Ishikawa (cell line): Measurements from ENCODE around the gene MN1.

Source experiments
- CEBPB ChIP-seq: IDR thresholded peaks from 2 replicates; pipeline ENCODE4 v1.6.1; 2012
- CREB1 ChIP-seq: IDR thresholded peaks from 2 replicates; pipeline ENCODE4 v1.6.1; 2012; ENCODE audit warnings: low read depth
- EGR1 ChIP-seq: IDR thresholded peaks from 2 replicates; pipeline ENCODE4 v1.6.1; 2012
- EP300 ChIP-seq: IDR thresholded peaks from 2 replicates; pipeline ENCODE4 v1.6.1; 2012; ENCODE audit warnings: borderline replicate concordance
- FOXM1 ChIP-seq: IDR thresholded peaks from 2 replicates; pipeline ENCODE4 v1.6.1; 2012; ENCODE audit warnings: low read depth, borderline replicate concordance
- NFIC ChIP-seq: IDR thresholded peaks from 2 replicates; pipeline ENCODE4 v1.6.1; 2012
- RAD21 ChIP-seq: IDR thresholded peaks from 2 replicates; pipeline ENCODE4 v1.6.1; 2012; ENCODE audit warnings: low read depth
- TAF1 ChIP-seq: IDR thresholded peaks from 2 replicates; pipeline ENCODE4 v1.6.1; 2012; ENCODE audit warnings: low read depth, mild to moderate bottlenecking
- TCF12 ChIP-seq: IDR thresholded peaks from 2 replicates; pipeline ENCODE4 v1.6.1; 2012; ENCODE audit warnings: low read depth
- TEAD4 ChIP-seq: IDR thresholded peaks from 2 replicates; pipeline ENCODE4 v1.6.1; 2012
- YY1 ChIP-seq: IDR thresholded peaks from 2 replicates; pipeline ENCODE4 v1.6.1; 2012; ENCODE audit warnings: low read depth
- ZBTB7A ChIP-seq: IDR thresholded peaks from 2 replicates; pipeline ENCODE4 v1.6.1; 2012; ENCODE audit warnings: low read depth
- TF ChIP-seq, protein P1 (sequence below): IDR thresholded peaks from 2 replicates; pipeline ENCODE4 v1.6.1; 2012
- TF ChIP-seq, protein P2 (sequence below): IDR thresholded peaks from 2 replicates; pipeline ENCODE4 v1.6.1; 2012
- TF ChIP-seq, protein P3 (sequence below): IDR thresholded peaks from 2 replicates; pipeline ENCODE4 v1.6.1; 2012; ENCODE audit warnings: low read depth, mild to moderate bottlenecking

The MN1 gene

DNA sequence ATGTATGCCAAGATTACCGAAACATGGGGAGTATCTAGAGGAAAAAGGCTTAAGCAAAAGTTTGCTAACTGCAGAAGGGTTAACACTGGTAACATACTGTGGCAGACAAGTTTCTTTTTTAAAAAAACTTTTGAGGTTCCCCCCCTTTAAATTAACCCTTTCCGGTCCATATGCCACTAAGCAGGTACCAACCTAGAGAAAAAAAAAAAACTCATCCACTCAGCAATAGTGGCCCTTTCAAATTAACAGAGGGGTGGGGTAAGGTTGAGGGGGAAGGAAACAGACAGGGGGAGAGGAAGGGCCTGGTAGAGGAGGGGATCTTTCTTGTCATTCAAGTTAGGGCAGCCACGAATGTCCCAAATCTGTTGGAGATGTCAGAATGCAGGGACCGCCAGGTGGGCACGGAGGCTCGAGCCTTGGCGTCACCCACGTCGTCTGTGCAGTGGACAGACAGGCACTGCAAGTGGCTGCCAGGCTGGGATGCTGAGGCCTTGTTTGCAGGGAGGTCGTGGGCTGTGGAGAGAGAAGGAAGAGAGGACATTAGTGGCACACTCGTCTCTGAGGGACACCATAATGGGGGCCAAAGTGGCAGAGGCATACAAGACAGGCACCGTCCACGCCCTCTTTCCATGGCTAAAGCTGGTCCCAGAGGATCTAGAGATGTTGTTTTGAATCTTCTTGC, 50.8 kb downstream of the MN1 start:
- TF ChIP-seq NFIC (no peak), TEAD4 (no peak), TAF1 (no peak), EP300 (no peak)

DNA sequence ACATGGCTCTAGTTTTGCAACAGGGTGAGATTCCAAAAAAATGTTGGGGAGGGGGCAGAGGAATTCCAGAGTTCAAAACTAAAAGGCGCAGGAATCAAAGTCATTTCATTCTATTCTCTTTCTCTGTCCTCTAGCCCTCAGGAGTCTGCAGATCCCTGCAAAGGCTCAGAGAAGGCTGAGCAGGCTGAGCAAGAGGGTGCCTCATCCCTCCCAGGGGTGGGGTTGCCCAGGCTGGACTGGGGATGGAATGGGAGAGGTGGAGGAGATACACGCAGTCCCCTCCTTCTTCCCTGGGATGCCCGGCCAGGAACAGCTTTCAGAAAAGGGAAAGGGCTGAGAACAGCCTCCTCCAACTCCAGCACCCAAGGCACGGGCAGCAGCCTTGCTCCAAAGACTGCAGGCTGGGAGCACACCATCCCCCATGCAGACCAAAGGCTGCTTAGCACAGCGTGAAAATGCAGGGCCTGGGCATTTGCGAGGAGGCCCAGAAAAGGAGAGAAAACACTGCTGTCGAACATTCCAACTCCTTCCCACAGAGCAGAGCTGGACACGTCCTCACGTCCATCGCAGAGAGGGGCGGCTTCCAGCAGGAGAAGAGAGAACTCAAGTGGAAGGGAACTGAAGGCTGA, 51.8 kb downstream of the MN1 start:
- TF ChIP-seq YY1 (no peak), TCF12 (no peak), RAD21 (no peak), EP300 (no peak), ZBTB7A (no peak), FOXM1 (no peak), CEBPB (no peak), TAF1 (no peak)
- TF ChIP-seq, protein P1, sequence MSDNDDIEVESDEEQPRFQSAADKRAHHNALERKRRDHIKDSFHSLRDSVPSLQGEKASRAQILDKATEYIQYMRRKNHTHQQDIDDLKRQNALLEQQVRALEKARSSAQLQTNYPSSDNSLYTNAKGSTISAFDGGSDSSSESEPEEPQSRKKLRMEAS: no peak
- TF ChIP-seq, protein P2, sequence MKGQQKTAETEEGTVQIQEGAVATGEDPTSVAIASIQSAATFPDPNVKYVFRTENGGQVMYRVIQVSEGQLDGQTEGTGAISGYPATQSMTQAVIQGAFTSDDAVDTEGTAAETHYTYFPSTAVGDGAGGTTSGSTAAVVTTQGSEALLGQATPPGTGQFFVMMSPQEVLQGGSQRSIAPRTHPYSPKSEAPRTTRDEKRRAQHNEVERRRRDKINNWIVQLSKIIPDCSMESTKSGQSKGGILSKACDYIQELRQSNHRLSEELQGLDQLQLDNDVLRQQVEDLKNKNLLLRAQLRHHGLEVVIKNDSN: no peak

DNA sequence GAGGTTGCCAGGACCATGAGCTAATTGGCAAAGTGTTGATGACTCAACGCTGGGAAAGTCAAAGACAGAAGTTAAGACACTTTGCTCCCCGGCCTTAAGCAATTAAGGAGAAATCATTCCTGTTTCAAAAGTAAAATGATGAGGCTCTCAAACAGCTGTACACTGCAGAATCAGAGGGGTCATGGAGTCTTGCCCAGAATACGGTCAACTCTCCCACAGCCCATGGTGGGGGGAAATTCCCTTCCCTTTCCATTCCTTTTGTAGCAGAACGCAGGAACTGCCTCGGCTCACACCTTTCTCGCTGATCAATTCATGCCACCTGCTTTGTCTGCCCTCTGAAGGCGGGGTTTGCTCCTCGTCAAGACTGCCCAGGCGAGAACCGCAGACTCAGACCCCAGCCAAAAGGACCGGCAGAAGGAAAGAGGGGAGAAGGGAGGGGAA, 52.8 kb downstream of the MN1 start:
- TF ChIP-seq ZBTB7A (no peak), TCF12 (no peak), CREB1 (no peak), YY1 (no peak), FOXM1 (no peak), RAD21 (no peak), NFIC (no peak), CEBPB (no peak), EGR1 (no peak), TEAD4 (no peak), EP300 (no peak), TAF1 (no peak)
- TF ChIP-seq, protein P3, sequence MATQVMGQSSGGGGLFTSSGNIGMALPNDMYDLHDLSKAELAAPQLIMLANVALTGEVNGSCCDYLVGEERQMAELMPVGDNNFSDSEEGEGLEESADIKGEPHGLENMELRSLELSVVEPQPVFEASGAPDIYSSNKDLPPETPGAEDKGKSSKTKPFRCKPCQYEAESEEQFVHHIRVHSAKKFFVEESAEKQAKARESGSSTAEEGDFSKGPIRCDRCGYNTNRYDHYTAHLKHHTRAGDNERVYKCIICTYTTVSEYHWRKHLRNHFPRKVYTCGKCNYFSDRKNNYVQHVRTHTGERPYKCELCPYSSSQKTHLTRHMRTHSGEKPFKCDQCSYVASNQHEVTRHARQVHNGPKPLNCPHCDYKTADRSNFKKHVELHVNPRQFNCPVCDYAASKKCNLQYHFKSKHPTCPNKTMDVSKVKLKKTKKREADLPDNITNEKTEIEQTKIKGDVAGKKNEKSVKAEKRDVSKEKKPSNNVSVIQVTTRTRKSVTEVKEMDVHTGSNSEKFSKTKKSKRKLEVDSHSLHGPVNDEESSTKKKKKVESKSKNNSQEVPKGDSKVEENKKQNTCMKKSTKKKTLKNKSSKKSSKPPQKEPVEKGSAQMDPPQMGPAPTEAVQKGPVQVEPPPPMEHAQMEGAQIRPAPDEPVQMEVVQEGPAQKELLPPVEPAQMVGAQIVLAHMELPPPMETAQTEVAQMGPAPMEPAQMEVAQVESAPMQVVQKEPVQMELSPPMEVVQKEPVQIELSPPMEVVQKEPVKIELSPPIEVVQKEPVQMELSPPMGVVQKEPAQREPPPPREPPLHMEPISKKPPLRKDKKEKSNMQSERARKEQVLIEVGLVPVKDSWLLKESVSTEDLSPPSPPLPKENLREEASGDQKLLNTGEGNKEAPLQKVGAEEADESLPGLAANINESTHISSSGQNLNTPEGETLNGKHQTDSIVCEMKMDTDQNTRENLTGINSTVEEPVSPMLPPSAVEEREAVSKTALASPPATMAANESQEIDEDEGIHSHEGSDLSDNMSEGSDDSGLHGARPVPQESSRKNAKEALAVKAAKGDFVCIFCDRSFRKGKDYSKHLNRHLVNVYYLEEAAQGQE: no peak
- TF ChIP-seq, protein P1: no peak
- TF ChIP-seq, protein P2: no peak

DNA sequence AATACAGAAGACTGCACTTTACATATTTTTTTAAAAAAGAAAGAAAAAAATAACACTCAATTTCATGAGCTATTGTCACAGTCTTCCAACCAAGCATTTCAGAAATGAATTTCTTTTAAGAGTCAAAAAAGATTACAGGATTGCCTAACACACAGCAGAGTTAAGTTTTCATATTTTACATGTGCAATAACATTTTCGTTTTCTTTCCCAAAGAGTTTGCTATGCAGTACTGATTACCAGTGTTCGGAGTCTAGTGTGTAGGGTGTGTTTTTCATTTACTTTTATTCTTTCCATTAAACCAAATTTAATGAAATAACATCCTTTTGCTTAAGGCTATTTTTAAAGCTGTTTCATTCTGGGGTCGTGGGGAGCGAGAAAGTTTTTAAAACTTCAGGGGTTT, 53.2 kb downstream of the MN1 start:
- TF ChIP-seq RAD21 (no peak), TAF1 (no peak), ZBTB7A (no peak), EGR1 (no peak), TEAD4 (no peak), EP300 (no peak), CREB1 (no peak)
- TF ChIP-seq, protein P3: no peak
- TF ChIP-seq, protein P2: no peak
- TF ChIP-seq, protein P1: no peak
